HG03045 (cell line): ENCODE measurements around the gene GPR135.

Experiments
- ATAC-seq: cut with Tn5 transposase; IDR thresholded peaks from one replicate; pipeline ENCODE4 v1.9.1; 2021; ENCODE audit warnings: mild to moderate bottlenecking, moderate library complexity; ENCODE audit not compliant: unreplicated experiment

Gene GPR135

DNA sequence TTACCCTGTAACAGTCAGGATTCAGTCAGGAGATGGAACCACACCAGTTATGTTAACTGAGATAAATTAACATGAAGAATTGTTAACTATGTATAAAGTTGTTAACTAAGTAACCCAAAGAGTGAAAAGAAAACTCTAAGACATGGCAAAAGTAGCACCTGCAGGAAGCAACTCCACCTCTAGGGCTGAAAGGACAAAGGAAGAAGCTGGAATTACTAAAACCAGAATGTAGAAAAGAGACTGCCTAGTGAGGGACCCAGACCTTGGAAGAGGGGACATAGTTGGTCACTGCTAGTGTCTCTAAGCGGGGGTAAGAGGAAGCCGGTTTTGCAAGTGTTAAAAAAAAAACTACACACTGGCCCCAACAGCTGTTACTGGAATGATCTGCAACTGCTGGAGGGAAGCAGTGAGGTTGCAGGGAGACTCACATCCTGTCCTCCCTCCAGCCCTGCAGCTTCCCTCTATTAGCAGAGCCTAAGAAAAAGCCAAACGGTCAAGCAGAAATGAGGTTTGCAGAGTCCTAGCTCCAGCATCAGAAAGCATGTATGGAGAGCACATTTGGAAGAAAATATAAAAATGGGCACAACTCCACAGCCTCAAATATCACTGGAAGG is 39.8 kb downstream of the GPR135 start:
- no peak for ATAC-seq

DNA sequence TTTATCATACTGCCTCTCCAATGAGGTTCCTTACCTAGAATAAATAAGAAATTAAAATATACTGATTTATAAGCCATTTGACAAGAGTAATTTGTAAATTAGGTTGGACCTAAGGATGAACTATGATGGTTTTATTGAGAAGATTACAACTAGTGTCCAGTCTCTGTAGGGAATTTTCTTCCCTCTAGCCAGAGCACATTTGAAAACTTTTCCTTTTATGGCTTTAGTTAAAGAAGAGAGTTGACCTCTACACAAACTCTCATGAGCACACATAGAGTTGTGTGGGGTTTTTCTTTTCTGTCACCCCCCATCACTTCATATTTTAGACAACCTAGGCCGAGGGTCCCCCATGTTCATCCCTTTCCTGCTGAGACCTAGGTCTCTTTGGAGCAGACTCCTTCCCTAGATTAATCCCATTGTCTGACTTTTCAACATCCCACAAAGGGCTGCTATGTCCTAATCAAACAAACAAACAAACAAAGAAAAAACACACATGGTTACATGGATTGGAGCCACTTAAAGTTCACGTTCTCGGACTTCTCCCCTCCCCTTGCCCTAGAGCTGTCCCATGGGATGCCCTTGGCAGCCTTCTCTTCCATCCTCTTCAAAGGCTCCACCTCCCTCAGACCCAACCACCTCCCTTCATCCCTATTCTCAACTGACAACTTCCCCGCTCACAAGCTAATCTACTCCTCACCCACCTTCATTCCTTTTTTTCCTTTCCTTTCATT is 40.7 kb downstream of the GPR135 start:
- no peak for ATAC-seq

DNA sequence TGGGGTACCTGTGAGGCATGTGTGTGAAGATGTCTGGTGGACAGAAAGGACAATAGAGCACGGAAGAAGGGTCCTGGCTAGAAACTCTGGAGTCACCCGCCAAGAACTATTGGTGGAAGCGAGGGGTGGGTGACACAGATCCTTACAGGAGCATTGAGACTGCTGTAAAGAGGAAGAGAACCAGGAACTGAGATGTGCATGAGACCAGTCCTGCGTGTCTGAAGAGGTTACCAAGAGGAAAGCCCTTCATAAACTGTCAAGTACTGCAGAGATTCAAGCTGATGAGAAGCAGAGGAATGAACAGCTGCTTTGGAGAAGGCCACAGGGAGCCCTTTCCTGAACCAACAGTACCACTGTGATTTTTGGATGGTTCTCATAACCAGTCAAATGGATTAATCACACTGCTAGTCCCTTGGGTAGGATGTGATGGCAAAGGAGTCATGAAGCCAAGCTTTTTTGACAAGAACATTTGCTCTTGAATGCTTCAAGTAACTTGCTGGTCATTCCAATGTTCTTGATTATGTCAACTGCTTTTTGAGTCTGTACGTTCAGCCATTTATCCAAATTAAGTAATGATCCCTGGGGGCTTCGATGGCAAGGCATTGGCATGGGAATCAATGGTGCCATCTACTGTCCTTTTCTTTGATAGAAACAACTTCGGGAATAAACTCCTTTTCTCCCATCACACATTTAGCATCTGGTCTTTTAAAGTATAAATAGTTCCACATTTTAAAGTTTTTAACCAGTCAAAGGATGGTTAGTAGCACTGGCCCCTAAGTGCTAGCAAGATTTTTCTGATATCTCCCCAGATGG is 42.9 kb downstream of the GPR135 start:
- no peak for ATAC-seq

DNA sequence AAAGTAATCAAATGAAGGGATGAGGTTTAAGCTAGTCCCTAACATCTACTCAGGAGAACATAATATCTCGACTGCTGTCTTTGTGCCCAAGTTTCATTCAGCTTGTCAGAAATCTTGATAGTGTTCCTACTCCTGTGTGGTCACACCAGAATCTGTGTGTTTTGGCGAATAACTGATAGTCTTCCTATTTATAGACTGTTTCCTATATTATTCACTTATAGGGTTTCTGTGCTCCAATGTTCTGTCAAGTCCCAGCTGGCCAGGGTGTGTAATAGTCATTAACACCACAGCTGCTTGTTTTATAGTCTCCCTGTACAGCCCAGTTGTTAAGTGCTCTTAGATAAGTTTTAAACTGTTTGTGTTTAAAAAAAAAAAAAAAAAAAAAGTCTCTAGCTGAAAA is 45.9 kb downstream of the GPR135 start:
- no peak for ATAC-seq

DNA sequence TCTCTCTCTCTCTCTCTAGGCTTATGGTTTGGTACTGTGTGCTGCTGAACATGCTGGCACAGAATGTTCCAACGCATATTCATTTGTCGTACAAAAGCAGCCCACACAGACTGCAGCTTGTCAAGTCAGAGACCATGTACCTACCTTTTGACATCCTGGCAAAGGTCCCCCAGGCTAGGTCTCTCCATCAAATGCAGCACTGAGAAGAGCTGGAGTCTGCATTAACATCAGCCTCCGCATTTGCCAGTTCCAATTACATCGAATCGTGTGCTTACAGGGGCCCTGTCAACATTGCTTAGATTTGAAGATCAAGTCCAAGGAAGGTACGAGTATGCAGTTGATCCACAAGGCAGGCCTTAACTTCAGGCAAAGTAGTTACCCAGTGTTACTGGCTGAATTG is 47.9 kb downstream of the GPR135 start:
- no peak for ATAC-seq

DNA sequence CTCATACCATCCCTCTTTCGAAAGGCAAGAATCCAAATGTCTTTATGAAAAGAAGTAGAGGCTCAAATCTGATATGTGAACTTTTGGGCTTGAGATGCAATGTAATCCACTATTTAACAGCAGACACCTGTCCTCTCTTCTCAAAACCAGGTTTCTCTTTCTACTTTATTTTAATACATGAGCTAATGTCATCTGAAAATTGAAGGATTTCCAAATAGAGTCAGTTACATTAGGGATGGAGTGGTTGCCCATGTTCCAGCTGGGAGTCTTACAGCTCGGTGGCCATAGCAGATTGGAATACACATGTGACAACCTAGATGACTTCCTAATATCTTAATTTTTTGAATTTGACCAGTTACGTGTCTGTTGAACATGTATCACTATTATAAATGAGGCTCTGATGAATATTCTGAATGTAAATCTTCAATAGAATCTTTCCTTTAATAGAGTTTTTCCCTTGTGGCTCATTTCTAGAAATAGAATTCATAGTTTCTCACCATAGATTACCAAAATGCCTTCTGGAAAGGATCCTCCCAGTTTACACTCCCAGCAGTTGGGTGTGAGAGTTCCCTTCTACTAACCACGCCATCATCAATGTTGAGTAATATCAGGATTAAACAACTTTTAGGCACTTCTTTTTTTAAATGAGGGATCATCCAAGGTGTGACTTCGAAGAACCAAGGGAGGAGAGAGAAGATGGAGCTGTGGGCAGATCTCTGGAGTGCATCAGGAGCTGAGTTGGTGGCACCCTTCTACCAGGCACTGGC is 49.2 kb downstream of the GPR135 start:
- ATAC-seq: no peak
